Epithelial cell of esophagus (primary cell): Measurements from ENCODE around the gene PTPRN2.

ENCODE experiments used
- DNase-seq: peaks from one replicate; pipeline ENCODE4 v3.0.0; 2010; ENCODE audit warnings: low read depth
- H3K4me3 ChIP-seq: 2 replicates; pipeline ENCODE4 v1.5.1; 2011; ENCODE audit warnings: mild to moderate bottlenecking, low read length, control low read depth
- TF ChIP-seq, protein P1 (sequence below): IDR thresholded peaks from 2 replicates; pipeline ENCODE4 v1.5.1; 2011; ENCODE audit warnings: low read depth, mild to moderate bottlenecking, low read length, control low read depth, inconsistent platforms; ENCODE audit not compliant: insufficient read depth; ENCODE audit errors: missing control alignments

Gene PTPRN2

DNA sequence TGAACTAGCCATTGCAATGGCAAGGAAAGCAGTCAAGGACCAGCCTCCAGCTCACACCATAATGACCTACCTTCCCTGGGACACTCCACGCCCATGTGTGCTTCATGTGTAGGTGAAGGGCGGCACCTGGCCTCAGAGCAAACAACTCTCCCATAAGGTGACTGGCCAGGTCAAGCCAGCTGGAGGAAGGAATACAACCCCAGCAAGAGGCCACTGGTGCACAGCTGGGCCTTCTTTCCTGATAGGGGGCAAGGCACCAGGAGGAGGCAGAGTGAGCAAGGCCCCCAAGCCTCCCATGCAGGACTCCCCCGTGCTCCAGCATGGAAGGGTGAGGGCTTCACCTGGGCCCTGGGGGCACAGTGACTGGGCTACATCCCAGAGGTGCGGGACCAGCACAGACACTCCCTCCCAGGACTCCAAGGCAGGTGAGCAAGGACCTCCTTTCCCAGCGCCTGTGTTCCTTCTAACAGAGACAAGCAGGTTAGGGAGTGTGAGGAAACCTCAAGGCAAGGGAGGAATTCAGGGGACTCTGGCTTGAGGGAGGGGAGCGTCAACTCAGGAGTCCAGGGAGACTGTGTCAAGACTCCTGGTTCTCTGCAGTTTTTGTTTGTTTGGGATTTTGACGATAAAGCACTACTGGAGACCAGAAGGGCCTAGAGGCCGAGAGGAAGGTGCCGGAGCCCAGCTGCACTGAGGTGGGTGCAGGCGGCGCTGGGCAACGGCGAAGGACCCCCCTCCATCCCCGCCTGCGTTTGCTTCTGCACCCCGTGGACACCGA lies 1.7 kb downstream of the PTPRN2 start:
- TF ChIP-seq, protein P1, sequence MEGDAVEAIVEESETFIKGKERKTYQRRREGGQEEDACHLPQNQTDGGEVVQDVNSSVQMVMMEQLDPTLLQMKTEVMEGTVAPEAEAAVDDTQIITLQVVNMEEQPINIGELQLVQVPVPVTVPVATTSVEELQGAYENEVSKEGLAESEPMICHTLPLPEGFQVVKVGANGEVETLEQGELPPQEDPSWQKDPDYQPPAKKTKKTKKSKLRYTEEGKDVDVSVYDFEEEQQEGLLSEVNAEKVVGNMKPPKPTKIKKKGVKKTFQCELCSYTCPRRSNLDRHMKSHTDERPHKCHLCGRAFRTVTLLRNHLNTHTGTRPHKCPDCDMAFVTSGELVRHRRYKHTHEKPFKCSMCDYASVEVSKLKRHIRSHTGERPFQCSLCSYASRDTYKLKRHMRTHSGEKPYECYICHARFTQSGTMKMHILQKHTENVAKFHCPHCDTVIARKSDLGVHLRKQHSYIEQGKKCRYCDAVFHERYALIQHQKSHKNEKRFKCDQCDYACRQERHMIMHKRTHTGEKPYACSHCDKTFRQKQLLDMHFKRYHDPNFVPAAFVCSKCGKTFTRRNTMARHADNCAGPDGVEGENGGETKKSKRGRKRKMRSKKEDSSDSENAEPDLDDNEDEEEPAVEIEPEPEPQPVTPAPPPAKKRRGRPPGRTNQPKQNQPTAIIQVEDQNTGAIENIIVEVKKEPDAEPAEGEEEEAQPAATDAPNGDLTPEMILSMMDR: no peak
- H3K4me3 ChIP-seq: no peak overlapping the region
- DNase-seq: no peak

GRCh38 chr7:158584407-158584806 lies 3.2 kb downstream of the PTPRN2 start:
- H3K4me3 ChIP-seq: no peak overlapping the region
- TF ChIP-seq, protein P1: no peak
- no peak for DNase-seq

- no peak overlapping the region for H3K4me3 ChIP-seq
- no peak for DNase-seq
- TF ChIP-seq, protein P1: no peak
Measured at GRCh38 chr7:158583810-158584209, 3.8 kb downstream of the PTPRN2 start.

DNA sequence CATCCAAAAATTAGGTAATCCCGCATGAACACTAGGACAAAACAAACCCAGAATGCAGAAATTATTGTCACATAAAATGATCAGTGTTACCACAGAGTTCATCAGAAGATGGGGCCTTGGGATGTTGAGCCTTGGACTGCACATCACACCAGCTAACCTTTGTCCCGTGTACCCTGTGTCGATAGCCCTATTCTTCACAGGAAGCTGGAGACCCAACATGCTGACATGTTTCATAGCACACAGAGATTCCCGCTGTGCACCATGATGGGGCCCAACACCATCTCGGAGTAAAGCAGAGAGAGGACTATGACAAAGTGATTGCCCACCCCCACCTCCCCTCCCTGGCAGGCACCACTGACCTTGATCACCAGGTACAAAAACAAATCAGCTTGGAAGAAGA lies 4.5 kb downstream of the PTPRN2 start:
- H3K4me3 ChIP-seq: no peak overlapping the region
- TF ChIP-seq, protein P1: no peak
- DNase-seq: no peak

DNA sequence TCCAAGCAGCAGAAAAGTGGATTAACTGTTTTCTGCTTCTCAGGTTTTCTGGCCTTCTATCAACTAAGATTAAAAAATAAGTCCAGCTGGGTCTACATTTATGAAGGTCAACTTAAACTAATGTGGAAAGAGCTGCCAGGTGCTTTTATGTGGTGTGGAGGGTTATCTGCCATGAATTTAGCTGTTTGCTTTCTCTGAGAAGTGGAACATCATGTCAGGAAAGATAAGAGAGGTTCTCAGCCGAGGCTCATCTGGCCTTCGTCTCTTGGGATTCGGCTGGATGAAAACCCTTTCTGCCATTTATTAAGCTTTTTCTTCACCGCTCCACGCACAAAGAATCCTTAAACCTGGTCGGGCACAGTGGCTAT lies 5.5 kb downstream of the PTPRN2 start:
- DNase-seq: no peak
- TF ChIP-seq, protein P1: no peak
- no peak overlapping the region for H3K4me3 ChIP-seq

DNA sequence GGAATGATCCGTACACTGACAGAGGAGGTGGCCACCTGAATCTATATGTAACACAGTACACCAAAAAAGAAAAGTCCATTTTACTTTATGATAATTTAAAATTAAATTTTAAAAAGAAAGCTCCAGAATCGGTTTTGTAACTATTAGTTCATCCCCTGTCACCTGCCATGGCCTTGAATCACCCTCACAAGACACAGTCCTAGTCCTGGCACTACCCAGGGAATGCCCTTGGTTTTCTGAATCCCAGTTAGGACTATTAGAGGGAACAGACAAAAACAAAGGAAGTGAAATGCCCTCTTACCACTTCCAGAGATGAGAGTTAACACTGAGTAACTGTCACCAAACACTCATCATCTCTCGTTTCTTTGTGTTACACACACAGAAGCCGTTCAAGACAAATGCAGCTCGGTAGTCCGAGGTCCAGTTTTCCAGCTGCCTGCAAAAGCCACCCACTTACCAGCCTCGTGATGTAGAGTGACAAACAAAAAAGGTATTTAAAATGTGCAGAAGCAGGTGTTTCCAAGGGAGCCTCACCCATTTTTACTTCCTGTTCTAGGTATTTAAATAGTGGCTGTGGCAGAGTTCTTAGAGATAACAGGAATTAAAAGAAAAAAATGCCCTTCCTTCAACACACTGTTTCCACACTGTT lies 6.1 kb downstream of the PTPRN2 start:
- H3K4me3 ChIP-seq: no peak overlapping the region
- peak; percentile 36 for DNase-seq
- TF ChIP-seq, protein P1: no peak
